SK-N-SH (cell line): Measurements from ENCODE around the gene PARP4.
"Not testable (repeated sequence)": the region's sequence is repeated elsewhere in the genome, so short reads cannot be mapped to it uniquely, and the experiment has no call there.

Experiments used
- CTCF ChIP-seq: fragments of 200-600 bp; sonication (generic); IDR thresholded peaks from 2 replicates; pipeline ENCODE4 v1.6.1; 2017; ENCODE audit warnings: antibody characterized with exemption, mild to moderate bottlenecking, moderate library complexity
- GABPA ChIP-seq: IDR thresholded peaks from 2 replicates; pipeline ENCODE4 v1.4.0; 2012; ENCODE audit warnings: low read depth, mild to moderate bottlenecking
- MXI1 ChIP-seq: IDR thresholded peaks from 2 replicates; pipeline ENCODE4 v1.6.1; 2012; ENCODE audit warnings: mild to moderate bottlenecking, low read depth, low read length, improper control_type of control experiment
- NFIC ChIP-seq: IDR thresholded peaks from 2 replicates; pipeline ENCODE4 v1.4.0; 2012; ENCODE audit warnings: borderline replicate concordance
- POLR2AphosphoS5 ChIP-seq: IDR thresholded peaks from 2 replicates; pipeline ENCODE4 v1.6.1; 2012; ENCODE audit warnings: low read depth, low read length
- RAD21 ChIP-seq: IDR thresholded peaks from 2 replicates; pipeline ENCODE4 v1.6.1; 2012; ENCODE audit warnings: mild to moderate bottlenecking, low read length
- REST ChIP-seq: IDR thresholded peaks from 2 replicates; pipeline ENCODE4 v1.6.1; 2012; ENCODE audit warnings: mild to moderate bottlenecking, low read depth, low read length, moderate library complexity
- RFX5 ChIP-seq: IDR thresholded peaks from 2 replicates; pipeline ENCODE4 v1.6.1; 2012; ENCODE audit warnings: mild to moderate bottlenecking, improper control_type of control experiment, low read length
- RXRA ChIP-seq: IDR thresholded peaks from 2 replicates; pipeline ENCODE4 v1.4.0; 2012; ENCODE audit warnings: low read depth, mild to moderate bottlenecking, borderline replicate concordance
- SIN3A ChIP-seq: IDR thresholded peaks from 2 replicates; pipeline ENCODE4 v1.6.1; 2012; ENCODE audit warnings: low read depth, mild to moderate bottlenecking, low read length, moderate library complexity, borderline replicate concordance
- TAF1 ChIP-seq: IDR thresholded peaks from 2 replicates; pipeline ENCODE4 v1.6.1; 2012; ENCODE audit warnings: low read depth, mild to moderate bottlenecking, low read length, moderate library complexity, borderline replicate concordance

GRCh38 chr13:24390795-24391194 is 121.8 kb downstream of the PARP4 start:
- not testable (repeated sequence) for TF ChIP-seq TAF1, CTCF, RAD21, POLR2AphosphoS5, MXI1, SIN3A, REST, NFIC, GABPA, RXRA, RFX5
